ENCODE measurements around the gene NBAS.

The NBAS gene

DNA sequence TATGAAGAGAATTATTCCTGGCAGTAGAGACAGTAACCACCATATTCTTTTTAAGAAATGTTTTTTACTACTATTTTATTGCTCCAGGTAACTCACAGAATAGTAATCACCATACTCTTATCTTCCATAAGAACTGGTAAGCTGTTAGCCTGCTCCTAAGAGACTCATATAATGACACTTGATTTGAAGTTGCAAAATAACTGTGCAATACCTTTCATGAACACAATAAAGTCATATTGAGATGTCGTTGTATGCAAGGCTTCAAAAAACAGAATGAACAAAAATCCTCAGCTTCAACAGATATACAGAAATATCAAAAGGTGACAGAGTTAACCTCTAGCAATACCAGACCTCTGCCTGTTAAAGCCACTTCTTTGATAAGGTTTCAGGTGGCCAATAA, 360.1 kb downstream of the NBAS start:
- Mint-ChIP-seq H3K4me3 (no peak overlapping the region), H3K36me3 (ENCODE audit: low read depth) (peaks cover 26% of the 10 kb centered on the region), H3K27me3 (ENCODE audit: low read depth) (no peaks in the 10 kb centered on the region), H3K9me3 (no peaks in the 10 kb centered on the region), H3K4me1 (no peaks in the 10 kb centered on the region), H3K27ac (no peak overlapping the region)
- TF ChIP-seq, protein P1, sequence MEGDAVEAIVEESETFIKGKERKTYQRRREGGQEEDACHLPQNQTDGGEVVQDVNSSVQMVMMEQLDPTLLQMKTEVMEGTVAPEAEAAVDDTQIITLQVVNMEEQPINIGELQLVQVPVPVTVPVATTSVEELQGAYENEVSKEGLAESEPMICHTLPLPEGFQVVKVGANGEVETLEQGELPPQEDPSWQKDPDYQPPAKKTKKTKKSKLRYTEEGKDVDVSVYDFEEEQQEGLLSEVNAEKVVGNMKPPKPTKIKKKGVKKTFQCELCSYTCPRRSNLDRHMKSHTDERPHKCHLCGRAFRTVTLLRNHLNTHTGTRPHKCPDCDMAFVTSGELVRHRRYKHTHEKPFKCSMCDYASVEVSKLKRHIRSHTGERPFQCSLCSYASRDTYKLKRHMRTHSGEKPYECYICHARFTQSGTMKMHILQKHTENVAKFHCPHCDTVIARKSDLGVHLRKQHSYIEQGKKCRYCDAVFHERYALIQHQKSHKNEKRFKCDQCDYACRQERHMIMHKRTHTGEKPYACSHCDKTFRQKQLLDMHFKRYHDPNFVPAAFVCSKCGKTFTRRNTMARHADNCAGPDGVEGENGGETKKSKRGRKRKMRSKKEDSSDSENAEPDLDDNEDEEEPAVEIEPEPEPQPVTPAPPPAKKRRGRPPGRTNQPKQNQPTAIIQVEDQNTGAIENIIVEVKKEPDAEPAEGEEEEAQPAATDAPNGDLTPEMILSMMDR (IDR thresholded peaks at IDR 0.05; ENCODE audit: unreplicated experiment in 3 of 3), result no peak

DNA sequence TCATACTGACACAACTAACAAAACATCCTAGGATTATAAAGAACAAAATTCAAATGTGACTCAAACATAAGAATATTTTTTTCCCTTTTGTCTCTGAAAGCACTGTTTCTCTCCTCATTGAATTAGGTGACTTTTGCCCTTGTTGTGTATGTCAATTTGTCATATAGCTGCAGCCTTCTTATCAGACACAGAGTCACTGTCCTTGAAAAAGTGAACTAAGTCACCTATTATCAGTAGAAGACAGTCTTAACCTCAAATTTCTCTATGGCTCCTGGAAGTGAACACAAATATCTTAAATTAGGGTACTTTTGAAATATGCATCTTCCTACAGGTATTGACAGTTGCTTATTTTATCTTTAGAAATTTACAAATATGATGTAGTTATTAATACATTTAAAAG, 360.6 kb downstream of the NBAS start:
- Mint-ChIP-seq H3K27me3 (ENCODE audit: low read depth) (no peaks in the 10 kb centered on the region), H3K27ac (no peak overlapping the region), H3K4me3 (no peak overlapping the region), H3K36me3 (ENCODE audit: low read depth) (peaks cover 26% of the 10 kb centered on the region), H3K4me1 (no peaks in the 10 kb centered on the region), H3K9me3 (no peaks in the 10 kb centered on the region)
- TF ChIP-seq, protein P1 (IDR thresholded peaks at IDR 0.05; ENCODE audit: unreplicated experiment in 3 of 3), result no peak

GRCh38 chr2:15198051-15198450, 363.1 kb downstream of the NBAS start:
- H3K9me3 Mint-ChIP-seq, result no peaks in the 10 kb centered on the region
- TF ChIP-seq, protein P1 (IDR thresholded peaks at IDR 0.05; ENCODE audit: unreplicated experiment in 3 of 3), result no peak
- no peak overlapping the region for H3K27ac Mint-ChIP-seq
- no peaks in the 10 kb centered on the region for H3K27me3 Mint-ChIP-seq (ENCODE audit: low read depth)
- no peaks in the 10 kb centered on the region for H3K4me1 Mint-ChIP-seq
- H3K4me3 Mint-ChIP-seq, result no peak overlapping the region
- peaks cover 20% of the 10 kb centered on the region for H3K36me3 Mint-ChIP-seq (ENCODE audit: low read depth)

- no peaks in the 10 kb centered on the region for H3K9me3 Mint-ChIP-seq
These were observed 365.3 kb downstream of the NBAS start for GRCh38 chr2:15195813-15196212.

GRCh38 chr2:15191789-15192188, 369.3 kb downstream of the NBAS start:
- no peak overlapping the region for H3K4me3 Mint-ChIP-seq
- TF ChIP-seq, protein P1 (IDR thresholded peaks at IDR 0.05; ENCODE audit: unreplicated experiment in 3 of 3), result no peak
- H3K9me3 Mint-ChIP-seq, result no peaks in the 10 kb centered on the region

More at GRCh38 chr2:15195813-15196212, 365.3 kb downstream of the NBAS start:
- H3K27ac Mint-ChIP-seq, result no peak overlapping the region
- no peaks in the 10 kb centered on the region for H3K27me3 Mint-ChIP-seq (ENCODE audit: low read depth)
- H3K4me1 Mint-ChIP-seq, result no peaks in the 10 kb centered on the region
- no peak overlapping the region for H3K4me3 Mint-ChIP-seq
- TF ChIP-seq, protein P1 (IDR thresholded peaks at IDR 0.05; ENCODE audit: unreplicated experiment in 3 of 3), result no peak
- H3K36me3 Mint-ChIP-seq (ENCODE audit: low read depth), result peaks cover 20% of the 10 kb centered on the region

DNA sequence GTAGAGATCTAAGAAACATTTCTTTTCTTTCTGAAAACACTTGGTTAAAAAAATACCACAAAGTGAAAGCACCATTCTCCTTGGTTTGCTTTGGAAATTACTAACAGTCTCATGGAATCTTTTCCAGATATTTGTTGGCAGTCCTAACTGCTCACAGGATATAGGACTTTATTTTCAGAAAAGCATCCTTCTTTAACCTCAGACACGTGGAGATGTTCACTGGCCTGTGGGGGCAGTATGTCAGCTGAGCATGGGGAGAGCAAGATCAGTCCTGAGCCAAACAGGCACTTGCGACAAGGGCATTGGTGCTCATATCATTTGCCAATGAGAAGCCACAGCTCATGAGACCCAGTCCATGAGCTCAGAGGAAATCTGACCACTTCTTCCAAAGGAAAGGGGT, 371.9 kb downstream of the NBAS start:
- TF ChIP-seq, protein P1 (IDR thresholded peaks at IDR 0.05; ENCODE audit: unreplicated experiment in 3 of 3), result no peak
- no peaks in the 10 kb centered on the region for H3K27me3 Mint-ChIP-seq (ENCODE audit: low read depth)

More at GRCh38 chr2:15191789-15192188, 369.3 kb downstream of the NBAS start:
- Mint-ChIP-seq H3K27me3 (ENCODE audit: low read depth) (no peaks in the 10 kb centered on the region), H3K4me1 (no peaks in the 10 kb centered on the region), H3K27ac (no peak overlapping the region), H3K36me3 (ENCODE audit: low read depth) (peaks cover 25% of the 10 kb centered on the region)

More for the DNA sequence above, 371.9 kb downstream of the NBAS start:
- H3K4me3 Mint-ChIP-seq, result no peak overlapping the region
- H3K4me1 Mint-ChIP-seq, result no peaks in the 10 kb centered on the region
- peaks cover 26% of the 10 kb centered on the region for H3K36me3 Mint-ChIP-seq (ENCODE audit: low read depth)
- no peaks in the 10 kb centered on the region for H3K9me3 Mint-ChIP-seq
- no peak overlapping the region for H3K27ac Mint-ChIP-seq
